GM12878 (cell line): ENCODE results near the gene HOXC9. TPM values are rescaled to one million over a fixed set of nuclear protein-coding genes. Genes with fewer than 3 reads are reported as not detected.
A peak's percentile ranks its signal among the peaks of the same experiment; 100 is the strongest.

Source experiments
- BHLHE40 ChIP-seq, 2 experiments: fragments of 450-650 bp in 1 of 2; IDR thresholded peaks; 2 replicates each; pipeline ENCODE4 v1.6.1; 2011 to 2017; ENCODE audit warnings: low read depth in 2 of 2, borderline replicate concordance in 1 of 2, improper control_type of control experiment in 1 of 2, low read length in 1 of 2, mild to moderate bottlenecking in 1 of 2
- CBX3 ChIP-seq: fragments of 200-600 bp; sonication (generic); IDR thresholded peaks from 2 replicates; pipeline ENCODE4 v1.6.1; 2016; ENCODE audit warnings: low read depth, borderline replicate concordance
- CBX5 ChIP-seq: sonication (generic); IDR thresholded peaks from 2 replicates; pipeline ENCODE4 v1.6.1; 2016; ENCODE audit warnings: low read depth, moderate library complexity, mild to moderate bottlenecking, inconsistent platforms
- CUX1 ChIP-seq: IDR thresholded peaks from 2 replicates; pipeline ENCODE4 v1.6.1; 2012; ENCODE audit warnings: improper control_type of control experiment, low read depth, low read length; ENCODE audit not compliant: insufficient replicate concordance
- ESRRA ChIP-seq: IDR thresholded peaks from 2 replicates; pipeline ENCODE4 v1.6.1; 2012; ENCODE audit warnings: mild to moderate bottlenecking, low read length, improper control_type of control experiment
- FOS ChIP-seq: IDR thresholded peaks from 3 replicates; pipeline ENCODE4 v1.6.1; 2011; ENCODE audit warnings: borderline replicate concordance; ENCODE audit not compliant: insufficient read length; ENCODE audit errors: extremely low read depth
- GABPA ChIP-seq: IDR thresholded peaks from 2 replicates; pipeline ENCODE4 v1.6.1; 2014; ENCODE audit warnings: antibody characterized with exemption, low read depth, mild to moderate bottlenecking, inconsistent platforms
- GATAD2B ChIP-seq: fragments of 450-650 bp; conservative IDR thresholded peaks from 2 replicates; pipeline ENCODE4 v1.6.1; 2017; ENCODE audit warnings: low read depth, mild to moderate bottlenecking, moderate library complexity
- IKZF1 ChIP-seq: fragments of 450-650 bp; conservative IDR thresholded peaks from 2 replicates; pipeline ENCODE4 v1.6.1; 2017; ENCODE audit warnings: antibody characterized with exemption, mild to moderate bottlenecking
- IRF5 ChIP-seq: fragments of 450-650 bp; IDR thresholded peaks from 2 replicates; pipeline ENCODE4 v1.6.1; 2017; ENCODE audit warnings: borderline replicate concordance
- MEF2A ChIP-seq: IDR thresholded peaks from 2 replicates; pipeline ENCODE4 v1.6.1; 2011; ENCODE audit warnings: low read depth, mild to moderate bottlenecking, low read length, moderate library complexity; ENCODE audit not compliant: insufficient read depth
- MYC ChIP-seq: IDR thresholded peaks from 2 replicates; pipeline ENCODE4 v1.6.1; 2011; ENCODE audit warnings: mild to moderate bottlenecking, low read length, moderate library complexity, inconsistent platforms; ENCODE audit not compliant: insufficient read depth, insufficient replicate concordance, insufficient read length, severe bottlenecking
- NFXL1 ChIP-seq: fragments of 450-650 bp; IDR thresholded peaks from 2 replicates; pipeline ENCODE4 v1.6.1; 2017; ENCODE audit warnings: antibody characterized with exemption, mild to moderate bottlenecking, borderline replicate concordance
- NFYB ChIP-seq: IDR thresholded peaks from 2 replicates; pipeline ENCODE4 v1.6.1; 2011; ENCODE audit warnings: low read depth, mild to moderate bottlenecking, low read length, improper control_type of control experiment, moderate library complexity; ENCODE audit not compliant: insufficient read depth
- PAX5 ChIP-seq: IDR thresholded peaks from 2 replicates; pipeline ENCODE4 v1.6.1; 2011; ENCODE audit warnings: low read depth, low read length, borderline replicate concordance
- RFX5 ChIP-seq: IDR thresholded peaks from 2 replicates; pipeline ENCODE4 v1.6.1; 2011; ENCODE audit warnings: low read depth, low read length, improper control_type of control experiment
- STAT1 ChIP-seq: fragments of 450-650 bp; conservative IDR thresholded peaks from 2 replicates; pipeline ENCODE4 v1.6.1; 2014; ENCODE audit warnings: antibody characterized with exemption, mild to moderate bottlenecking
- SUPT20H ChIP-seq: IDR thresholded peaks from 2 replicates; pipeline ENCODE4 v1.6.1; 2011; ENCODE audit warnings: low read depth, mild to moderate bottlenecking, low read length, moderate library complexity, borderline replicate concordance; ENCODE audit not compliant: control insufficient read depth
- TARDBP ChIP-seq: IDR thresholded peaks from 2 replicates; pipeline ENCODE4 v1.6.1; 2016; ENCODE audit warnings: borderline replicate concordance
- TCF3 ChIP-seq: IDR thresholded peaks from 2 replicates; pipeline ENCODE4 v1.6.1; 2012; ENCODE audit warnings: low read depth, mild to moderate bottlenecking, low read length, borderline replicate concordance; ENCODE audit not compliant: insufficient read depth
- TCF7 ChIP-seq: IDR thresholded peaks from 2 replicates; pipeline ENCODE4 v1.6.1; 2014; ENCODE audit warnings: antibody characterized with exemption, borderline replicate concordance
- ZNF207 ChIP-seq: fragments of 450-650 bp; IDR thresholded peaks from 2 replicates; pipeline ENCODE4 v1.6.1; 2014; ENCODE audit warnings: antibody characterized with exemption, mild to moderate bottlenecking, borderline replicate concordance
- ZNF622 ChIP-seq: fragments of 450-650 bp; IDR thresholded peaks from 2 replicates; pipeline ENCODE4 v1.6.1; 2017; ENCODE audit warnings: mild to moderate bottlenecking, inconsistent platforms
- polyA plus RNA-seq, 11 experiments: library from polyadenylated mRNA; depleted of rRNA in 4 of 11; unstranded in 6 of 11; stranded (reverse) in 5 of 11; fragments of >200 nt; fragmentation: Nextera tagmentation in 4 of 11; fragmentation: Illumina TruSeq in 1 of 11; extraction: Ambion mirVana in 4 of 11; extraction: Trizol in 1 of 11; gene quantifications; 1 replicate in 1 of 11; 2 replicates in 10 of 11; pipeline versions ENCODE4 v1.2.1 to v1.2.3, GENCODE V29; 2011 to 2016; ENCODE audit warnings: inconsistent platforms in 2 of 11, missing spikeins in 2 of 11, low read depth in 1 of 11
- total RNA-seq, 4 experiments: library from RNA; depleted of rRNA in 3 of 4; stranded (reverse); fragments of >200 nt in 3 of 4; fragmentation: Illumina TruSeq in 1 of 4; extraction: Trizol in 1 of 4; gene quantifications; 2 replicates each; pipeline versions ENCODE4 v1.2.1 to v1.2.3, GENCODE V29; 2013 to 2021
- TF ChIP-seq, protein P1 (sequence below): IDR thresholded peaks from 2 replicates; pipeline ENCODE4 v1.6.1; 2012; ENCODE audit warnings: low read length, inconsistent platforms

The HOXC9 gene
- total and polyA plus RNA-seq, 10 of the 15 experiments (the other 5 are each of a cell fraction or from before 2014, with no cell fraction given): not detected

- TF ChIP-seq CUX1 (no peak), NFYB (no peak), IKZF1 (peak; percentile 70), TCF7 (no peak), BHLHE40 (IDR thresholded peaks at IDR 0.05; ENCODE audit: borderline replicate concordance in 1 of 2, low read depth in 2 of 2, low read length in 1 of 2) (peak; percentile 36 to 73; a peak in 1 of 4 replicates), NFXL1 (no peak), ESRRA (no peak), GATAD2B (peak; percentile 79; the same call in 1 of the 2 replicates), GABPA (no peak), MYC (no peak), ZNF622 (no peak), TCF3 (0 out of 2 replicates have a peak, but pooled peaks have one; percentile 14), RFX5 (no peak), CBX5 (no peak), FOS (no peak), IRF5 (no peak), MEF2A (no peak), TARDBP (no peak), SUPT20H (no peak), ZNF207 (no peak; the same call in 1 of the 2 replicates), STAT1 (no peak), CBX3 (no peak), PAX5 (peak; percentile 96)
- TF ChIP-seq, protein P1, sequence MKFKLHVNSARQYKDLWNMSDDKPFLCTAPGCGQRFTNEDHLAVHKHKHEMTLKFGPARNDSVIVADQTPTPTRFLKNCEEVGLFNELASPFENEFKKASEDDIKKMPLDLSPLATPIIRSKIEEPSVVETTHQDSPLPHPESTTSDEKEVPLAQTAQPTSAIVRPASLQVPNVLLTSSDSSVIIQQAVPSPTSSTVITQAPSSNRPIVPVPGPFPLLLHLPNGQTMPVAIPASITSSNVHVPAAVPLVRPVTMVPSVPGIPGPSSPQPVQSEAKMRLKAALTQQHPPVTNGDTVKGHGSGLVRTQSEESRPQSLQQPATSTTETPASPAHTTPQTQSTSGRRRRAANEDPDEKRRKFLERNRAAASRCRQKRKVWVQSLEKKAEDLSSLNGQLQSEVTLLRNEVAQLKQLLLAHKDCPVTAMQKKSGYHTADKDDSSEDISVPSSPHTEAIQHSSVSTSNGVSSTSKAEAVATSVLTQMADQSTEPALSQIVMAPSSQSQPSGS: no peak
These were observed 18.0 kb downstream of the HOXC9 start (continued) for GRCh38 chr12:54017878-54018467.
